Activated CD4-positive, alpha-beta T cell treated with anti-CD3 and anti-CD28 coated beads, Interleukin-2, amount 10 ng/mL, durations not matched to agents 24 days and 14 days (primary cell): ENCODE measurements around the gene NCAPG2. TPM values are rescaled to one million over a fixed set of nuclear protein-coding genes. Genes with fewer than 3 reads are reported as not detected.
A peak's percentile ranks its signal among the peaks of the same experiment; 100 is the strongest.

ENCODE experiments used
- DNase-seq: peaks from one replicate; pipeline ENCODE4 v3.0.0; 2022
- H3K27ac Mint-ChIP-seq: one replicate; pipeline ENCODE4 v1.8.0; 2022; ENCODE audit warnings: mild to moderate bottlenecking, mixed read lengths
- H3K27me3 Mint-ChIP-seq: one replicate; pipeline ENCODE4 v1.8.0; 2022; ENCODE audit warnings: mixed read lengths
- H3K36me3 Mint-ChIP-seq: one replicate; pipeline ENCODE4 v1.8.0; 2022; ENCODE audit warnings: low read depth, mild to moderate bottlenecking, mixed read lengths
- H3K4me1 Mint-ChIP-seq: one replicate; pipeline ENCODE4 v1.8.0; 2021; ENCODE audit warnings: mixed read lengths
- H3K4me3 Mint-ChIP-seq: one replicate; pipeline ENCODE4 v1.8.0; 2022; ENCODE audit warnings: mild to moderate bottlenecking, moderate library complexity, mixed read lengths
- H3K9me3 Mint-ChIP-seq: one replicate; pipeline ENCODE4 v1.8.0; 2021; ENCODE audit warnings: mixed read lengths
- intact Hi-C: fragments of 100-400 bp; cut with micrococcal nuclease; formaldehyde crosslinking; loops from one replicate; pipeline ENCODE4 v1.15.1; 2023
- total RNA-seq: library from RNA; stranded (reverse); gene quantifications from 2 replicates; pipeline ENCODE4 v1.2.3, GENCODE V29; 2022

NCAPG2 gene
- total RNA-seq: 94.6 and 96.3 TPM in 2 replicates

DNA sequence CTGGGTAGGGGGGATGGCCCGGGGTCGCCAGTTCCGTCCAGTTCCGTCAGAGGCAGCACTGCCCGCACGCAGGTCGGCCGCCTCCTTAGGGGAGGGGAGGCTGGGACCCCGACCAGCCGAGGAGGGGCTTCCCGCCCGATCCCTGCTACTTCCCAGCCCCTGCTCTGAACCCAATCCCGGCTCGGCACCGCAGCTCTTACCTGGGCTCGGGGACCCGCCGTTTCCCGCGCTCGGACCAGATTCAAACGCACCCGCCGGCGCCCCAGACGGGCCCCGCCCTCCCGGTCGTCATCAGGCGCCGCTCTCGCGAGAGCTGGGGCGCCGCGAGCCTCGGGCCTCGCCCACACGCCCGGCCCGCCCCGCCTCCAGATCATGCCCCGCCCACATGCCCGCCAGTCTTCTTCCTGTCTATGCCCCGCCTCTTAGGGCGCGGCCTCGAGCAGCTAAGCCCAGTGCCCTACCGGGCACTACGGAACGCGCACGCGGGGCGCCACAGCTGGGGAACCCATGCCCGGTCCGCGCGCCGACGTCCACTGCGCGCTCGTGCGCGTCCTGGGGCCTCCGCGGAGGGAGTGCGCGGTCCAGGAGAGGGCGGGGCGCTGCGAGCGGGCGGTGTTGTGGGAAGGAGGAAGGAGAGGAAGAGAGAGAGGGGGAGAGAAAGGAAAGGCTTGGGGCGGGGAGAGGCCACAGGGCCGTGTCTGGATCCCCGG is at the start of gene NCAPG2:
Gene NCAPG2 (minus strand): TSS at position 281 of the 710 bp plus-strand sequence. CDS start 2,905 bp downstream, outside the sequence.
- Mint-ChIP-seq H3K27me3 (no peaks in the 10 kb centered on the region), H3K36me3 (peaks cover 27% of the 10 kb centered on the region), H3K4me3 (peak within 1 kb of the TSS; percentile 90), H3K27ac (peak within 1 kb of the TSS; percentile 93), H3K9me3 (peaks cover 5% of the 10 kb centered on the region), H3K4me1 (peaks cover 41% of the 10 kb centered on the region)
- DNase-seq: peak; percentile 99
- intact Hi-C loops: loop anchor here (1.0 to 10.0 kb wide), 7 partner anchors 48 to 1570 kb away; partner anchors contain the start of genes DYNC2I1, ESYT2 and UBE3C

GRCh38 chr7:158753900-158754299 is 49.3 kb upstream of the NCAPG2 start:
- peaks cover 3% of the 10 kb centered on the region for H3K4me1 Mint-ChIP-seq
- H3K36me3 Mint-ChIP-seq: peaks cover 51% of the 10 kb centered on the region
- H3K27ac Mint-ChIP-seq: no peak overlapping the region
- no peak overlapping the region for H3K4me3 Mint-ChIP-seq
- H3K27me3 Mint-ChIP-seq: no peaks in the 10 kb centered on the region
- DNase-seq: no peak
- no peaks in the 10 kb centered on the region for H3K9me3 Mint-ChIP-seq
- intact Hi-C loops: no loop called here

DNA sequence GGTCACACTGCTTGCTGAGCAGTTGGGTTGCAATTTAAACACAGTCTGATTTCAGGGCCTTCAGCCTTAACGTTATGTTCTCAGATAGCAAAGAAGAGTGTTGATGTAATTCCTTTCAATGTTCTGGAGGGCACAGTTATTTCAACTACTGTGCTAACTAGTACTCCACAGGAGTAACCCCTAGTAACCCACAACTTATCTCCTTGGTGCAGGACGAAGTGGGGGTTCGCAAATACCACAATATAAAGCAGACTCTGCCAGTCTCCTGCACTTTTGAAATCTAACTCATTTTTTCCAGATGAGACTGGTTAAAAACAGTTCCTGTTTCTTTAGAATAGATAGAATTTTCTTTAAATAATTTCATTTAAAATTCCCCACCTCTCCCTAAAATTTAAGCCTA is 47.1 kb upstream of the NCAPG2 start:
- Mint-ChIP-seq H3K27ac (no peak overlapping the region), H3K27me3 (no peaks in the 10 kb centered on the region), H3K4me3 (no peak overlapping the region), H3K4me1 (no peaks in the 10 kb centered on the region), H3K9me3 (no peaks in the 10 kb centered on the region), H3K36me3 (peaks cover 43% of the 10 kb centered on the region)
- DNase-seq: no peak
- intact Hi-C loops: no loop called here

DNA sequence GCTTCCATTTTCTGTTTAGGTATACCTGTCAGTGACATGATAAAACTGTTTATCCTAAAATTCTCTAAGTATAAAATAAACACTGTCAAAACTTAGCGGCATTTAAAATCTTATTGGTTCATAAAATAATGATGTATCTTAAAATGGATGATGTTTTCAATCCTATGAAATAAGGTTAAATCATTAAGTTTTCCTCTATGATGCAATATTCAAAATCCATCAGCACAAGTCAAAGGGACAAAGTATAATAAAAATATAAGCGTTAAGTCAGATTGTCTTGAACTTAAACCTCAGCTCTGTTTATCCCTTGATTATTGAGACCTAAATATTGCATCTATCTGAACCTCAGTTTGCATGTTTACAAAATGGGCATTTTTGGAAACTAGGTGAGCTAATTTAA is 46.6 kb upstream of the NCAPG2 start:
- intact Hi-C loops: no loop called here
- no peaks in the 10 kb centered on the region for H3K9me3 Mint-ChIP-seq
- H3K27ac Mint-ChIP-seq: no peak overlapping the region
- peaks cover 49% of the 10 kb centered on the region for H3K36me3 Mint-ChIP-seq
- H3K27me3 Mint-ChIP-seq: no peaks in the 10 kb centered on the region
- no peak overlapping the region for H3K4me3 Mint-ChIP-seq
- no peak for DNase-seq
- no peaks in the 10 kb centered on the region for H3K4me1 Mint-ChIP-seq

DNA sequence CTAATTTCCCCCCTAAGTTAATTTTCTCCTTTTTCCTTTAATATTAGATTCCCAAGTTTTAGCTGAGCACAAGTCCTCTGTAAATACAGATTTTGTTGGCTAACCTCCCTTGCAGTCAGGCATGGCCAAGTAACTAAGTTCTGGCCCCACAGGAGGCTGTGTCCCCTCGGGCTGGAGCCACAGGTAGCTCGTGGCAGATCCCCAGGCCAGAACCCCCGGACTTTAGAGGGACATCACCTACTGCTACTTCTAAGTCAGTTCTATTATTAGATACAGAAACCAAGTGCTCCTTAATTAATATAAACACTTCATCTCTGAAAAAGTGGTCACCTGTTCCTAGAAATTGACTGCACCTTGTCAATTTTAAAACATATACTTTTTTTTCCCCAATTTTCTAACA is 46.1 kb upstream of the NCAPG2 start:
- H3K4me3 Mint-ChIP-seq: no peak overlapping the region
- H3K27ac Mint-ChIP-seq: no peak overlapping the region
- peaks cover 51% of the 10 kb centered on the region for H3K36me3 Mint-ChIP-seq
- intact Hi-C loops: no loop called here
- H3K9me3 Mint-ChIP-seq: no peaks in the 10 kb centered on the region
- no peak for DNase-seq
- no peaks in the 10 kb centered on the region for H3K4me1 Mint-ChIP-seq
- no peaks in the 10 kb centered on the region for H3K27me3 Mint-ChIP-seq

GRCh38 chr7:158749396-158749795 is 44.8 kb upstream of the NCAPG2 start:
- no peak overlapping the region for H3K4me3 Mint-ChIP-seq
- no peaks in the 10 kb centered on the region for H3K4me1 Mint-ChIP-seq
- no peaks in the 10 kb centered on the region for H3K27me3 Mint-ChIP-seq
- peak overlapping the region; percentile 53 for H3K27ac Mint-ChIP-seq
- peaks cover 47% of the 10 kb centered on the region for H3K36me3 Mint-ChIP-seq
- H3K9me3 Mint-ChIP-seq: no peaks in the 10 kb centered on the region
- DNase-seq: no peak
- intact Hi-C loops: no loop called here

DNA sequence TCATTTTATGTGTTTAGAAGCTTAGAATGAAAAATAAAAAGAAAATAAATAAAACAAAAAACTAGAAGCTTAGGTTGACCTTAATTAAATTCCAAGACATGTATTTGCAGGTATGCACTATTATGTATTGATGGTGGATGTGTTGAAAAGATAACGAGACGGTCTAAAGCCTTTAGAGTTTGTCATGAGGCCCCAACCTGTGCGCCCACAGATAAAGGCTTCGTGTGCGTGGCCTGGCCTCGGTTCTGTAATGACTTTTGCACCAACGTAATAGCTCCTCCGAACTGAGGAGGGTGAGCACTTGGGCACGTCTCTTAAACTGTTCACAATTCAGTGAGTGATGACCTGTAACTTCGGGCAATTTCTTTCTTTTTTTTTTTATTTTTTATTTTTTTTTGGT is 43.7 kb upstream of the NCAPG2 start:
- Mint-ChIP-seq H3K27ac (no peak overlapping the region), H3K27me3 (no peaks in the 10 kb centered on the region), H3K36me3 (peaks cover 50% of the 10 kb centered on the region), H3K9me3 (no peaks in the 10 kb centered on the region), H3K4me3 (no peak overlapping the region), H3K4me1 (no peaks in the 10 kb centered on the region)
- intact Hi-C loops: no loop called here
- no peak for DNase-seq

- H3K4me3 Mint-ChIP-seq: no peak overlapping the region
- H3K36me3 Mint-ChIP-seq: peaks cover 58% of the 10 kb centered on the region
- no peaks in the 10 kb centered on the region for H3K9me3 Mint-ChIP-seq
- no peaks in the 10 kb centered on the region for H3K27me3 Mint-ChIP-seq
- H3K27ac Mint-ChIP-seq: peak overlapping the region; percentile 41
- H3K4me1 Mint-ChIP-seq: no peaks in the 10 kb centered on the region
- DNase-seq: no peak
- intact Hi-C loops: no loop called here
These were observed 42.8 kb upstream of the NCAPG2 start for GRCh38 chr7:158747408-158747807.

DNA sequence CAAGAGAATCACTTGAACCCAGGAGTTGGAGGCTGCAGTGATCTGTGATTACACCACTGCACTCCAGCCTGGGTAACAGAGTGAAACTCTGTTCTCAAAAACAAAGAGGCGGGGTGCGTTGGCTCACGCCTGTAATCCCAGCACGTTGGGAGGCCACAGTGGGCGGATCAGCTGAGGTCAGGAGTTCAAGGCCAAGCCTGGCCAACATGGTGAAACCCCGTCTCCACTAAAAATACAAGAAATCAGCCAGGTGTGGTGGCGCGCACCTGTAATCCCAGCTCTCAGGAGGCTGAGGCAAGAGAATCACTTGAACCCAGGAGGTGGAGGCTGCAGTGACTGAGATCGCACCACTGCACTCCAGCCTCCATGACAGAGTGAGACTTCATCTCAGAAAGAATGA is 42.4 kb upstream of the NCAPG2 start:
- H3K27ac Mint-ChIP-seq: peak overlapping the region; percentile 41
- DNase-seq: no peak
- H3K4me1 Mint-ChIP-seq: no peaks in the 10 kb centered on the region
- H3K4me3 Mint-ChIP-seq: no peak overlapping the region
- no peaks in the 10 kb centered on the region for H3K9me3 Mint-ChIP-seq
- intact Hi-C loops: no loop called here
- H3K36me3 Mint-ChIP-seq: peaks cover 61% of the 10 kb centered on the region
- H3K27me3 Mint-ChIP-seq: no peaks in the 10 kb centered on the region

- peak; percentile 8 for DNase-seq
- no peaks in the 10 kb centered on the region for H3K27me3 Mint-ChIP-seq
- peaks cover 69% of the 10 kb centered on the region for H3K36me3 Mint-ChIP-seq
- intact Hi-C loops: no loop called here
- no peak overlapping the region for H3K27ac Mint-ChIP-seq
- no peaks in the 10 kb centered on the region for H3K9me3 Mint-ChIP-seq
- no peaks in the 10 kb centered on the region for H3K4me1 Mint-ChIP-seq
- H3K4me3 Mint-ChIP-seq: no peak overlapping the region
These were observed 40.6 kb upstream of the NCAPG2 start for GRCh38 chr7:158745057-158745715.

DNA sequence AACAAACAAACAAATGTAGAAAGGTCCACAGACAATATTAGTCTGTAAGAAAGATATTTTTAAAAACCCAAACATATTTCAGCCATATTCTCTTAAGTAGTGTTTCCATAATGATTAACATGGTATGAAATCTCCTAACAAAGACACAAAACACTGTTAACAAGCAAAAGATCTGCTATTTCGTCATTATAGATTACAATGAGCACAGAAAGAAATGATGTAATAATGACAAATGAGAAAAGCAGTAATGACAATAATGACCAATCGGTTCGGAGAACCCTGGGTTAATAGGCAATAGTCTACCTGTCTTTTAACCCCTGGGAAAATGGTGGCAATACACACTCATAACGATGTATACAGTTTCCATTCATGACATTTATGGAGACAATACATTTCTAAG is 39.5 kb upstream of the NCAPG2 start:
- no peak overlapping the region for H3K4me3 Mint-ChIP-seq
- no peaks in the 10 kb centered on the region for H3K9me3 Mint-ChIP-seq
- peaks cover 69% of the 10 kb centered on the region for H3K36me3 Mint-ChIP-seq
- intact Hi-C loops: no loop called here
- H3K27me3 Mint-ChIP-seq: no peaks in the 10 kb centered on the region
- no peaks in the 10 kb centered on the region for H3K4me1 Mint-ChIP-seq
- H3K27ac Mint-ChIP-seq: no peak overlapping the region
- DNase-seq: peak; percentile 6

- DNase-seq: no peak
- no peaks in the 10 kb centered on the region for H3K9me3 Mint-ChIP-seq
- no peaks in the 10 kb centered on the region for H3K27me3 Mint-ChIP-seq
- no peak overlapping the region for H3K4me3 Mint-ChIP-seq
- peaks cover 77% of the 10 kb centered on the region for H3K36me3 Mint-ChIP-seq
- intact Hi-C loops: no loop called here
- H3K27ac Mint-ChIP-seq: no peak overlapping the region
- no peaks in the 10 kb centered on the region for H3K4me1 Mint-ChIP-seq
These were observed 38.6 kb upstream of the NCAPG2 start for GRCh38 chr7:158743219-158743618.

- Mint-ChIP-seq H3K27ac (no peak overlapping the region), H3K4me1 (no peaks in the 10 kb centered on the region), H3K36me3 (peaks cover 78% of the 10 kb centered on the region), H3K9me3 (no peaks in the 10 kb centered on the region), H3K4me3 (no peak overlapping the region), H3K27me3 (no peaks in the 10 kb centered on the region)
- peak; percentile 42 for DNase-seq
- intact Hi-C loops: no loop called here
These were observed 37.6 kb upstream of the NCAPG2 start for GRCh38 chr7:158742065-158742821.

DNA sequence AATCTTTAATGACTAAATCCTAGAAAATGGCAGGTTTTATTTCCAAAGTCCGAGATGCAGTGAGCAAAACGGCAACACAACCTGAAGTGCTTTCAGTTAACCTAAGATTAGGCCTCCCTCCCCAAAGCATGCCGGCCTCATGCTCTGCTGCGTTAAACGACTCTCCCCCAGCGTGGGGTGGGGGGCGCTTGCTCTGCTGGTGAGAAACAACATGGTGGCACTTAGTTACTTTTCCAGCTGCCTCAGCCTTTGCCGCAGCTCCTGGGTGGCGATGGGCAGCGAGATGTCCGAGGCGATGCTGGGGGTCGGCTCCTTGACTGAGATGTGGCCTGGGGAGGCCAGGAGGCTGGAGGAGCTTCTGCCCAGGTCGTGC is 36.7 kb upstream of the NCAPG2 start:
- no peak overlapping the region for H3K4me3 Mint-ChIP-seq
- H3K36me3 Mint-ChIP-seq: peaks cover 73% of the 10 kb centered on the region
- H3K27ac Mint-ChIP-seq: no peak overlapping the region
- DNase-seq: peak; percentile 41
- no peaks in the 10 kb centered on the region for H3K27me3 Mint-ChIP-seq
- H3K9me3 Mint-ChIP-seq: no peaks in the 10 kb centered on the region
- H3K4me1 Mint-ChIP-seq: no peaks in the 10 kb centered on the region
- intact Hi-C loops: no loop called here
